Liver (tissue), 9 donors: Measurements from ENCODE around the gene ANKDD1B. TPM values are rescaled to one million over a fixed set of nuclear protein-coding genes. Genes with fewer than 3 reads are reported as not detected.

ENCODE experiments used
- DNase-seq: peaks from one replicate; pipeline ENCODE4 v3.0.0-alpha.2; 2017; ENCODE audit warnings: low spot score
- H3K27ac ChIP-seq, 2 donors: one replicate each; pipeline ENCODE4 v1.7.0; 2013; ENCODE audit warnings: inconsistent platforms in 2 of 2, low read length in 2 of 2, control low read depth in 1 of 2, low read depth in 1 of 2, mild to moderate bottlenecking in 1 of 2
- H3K27me3 ChIP-seq, 4 donors: one replicate each; pipeline versions ENCODE4 v1.6.1 to v1.7.0; 2013; ENCODE audit warnings: low read length in 3 of 4, inconsistent platforms in 1 of 4, mild to moderate bottlenecking in 1 of 4, moderate library complexity in 1 of 4; ENCODE audit not compliant: control insufficient read depth in 4 of 4, insufficient read depth in 4 of 4
- H3K36me3 ChIP-seq, 4 donors: one replicate each; pipeline versions ENCODE4 v1.6.1 to v1.7.0; 2013; ENCODE audit warnings: low read length in 3 of 4, mild to moderate bottlenecking in 3 of 4, low read depth in 1 of 4, moderate library complexity in 1 of 4; ENCODE audit not compliant: control insufficient read depth in 4 of 4, insufficient read depth in 3 of 4
- H3K4me1 ChIP-seq, 4 donors: one replicate each; pipeline versions ENCODE4 v1.6.1 to v1.7.0; 2013; ENCODE audit warnings: low read length in 3 of 4, mild to moderate bottlenecking in 3 of 4, moderate library complexity in 1 of 4; ENCODE audit not compliant: control insufficient read depth in 4 of 4, insufficient read depth in 4 of 4
- H3K4me3 ChIP-seq, 3 donors: one replicate each; pipeline versions ENCODE4 v1.6.1 to v1.7.0; 2013; ENCODE audit warnings: low read length in 3 of 3, control low read depth in 1 of 3, low read depth in 1 of 3, mild to moderate bottlenecking in 1 of 3
- H3K9ac ChIP-seq, 2 donors: one replicate each; pipeline ENCODE4 v1.7.0; 2013; ENCODE audit warnings: low read length in 2 of 2, mild to moderate bottlenecking in 2 of 2, moderate library complexity in 2 of 2, control low read depth in 1 of 2, low read depth in 1 of 2
- H3K9me3 ChIP-seq, 4 donors: one replicate each; pipeline versions ENCODE4 v1.6.1 to v1.7.0; 2013; ENCODE audit warnings: low read length in 3 of 4; ENCODE audit not compliant: control insufficient read depth in 4 of 4
- ATF3 ChIP-seq: IDR thresholded peaks from 2 replicates; pipeline ENCODE4 v1.6.1; 2016; ENCODE audit warnings: antibody characterized with exemption
- FOXA1 ChIP-seq: IDR thresholded peaks from 2 replicates; pipeline ENCODE4 v1.6.1; 2016; ENCODE audit warnings: antibody characterized with exemption
- FOXA2 ChIP-seq: IDR thresholded peaks from 2 replicates; pipeline ENCODE4 v1.6.1; 2016; ENCODE audit warnings: antibody characterized with exemption
- GABPA ChIP-seq, 2 donors: IDR thresholded peaks in 1 of 2; conservative IDR thresholded peaks in 1 of 2; 2 replicates each; pipeline ENCODE4 v1.6.1; 2016; ENCODE audit warnings: antibody characterized with exemption in 2 of 2, mild to moderate bottlenecking in 1 of 2, moderate library complexity in 1 of 2
- HNF4A ChIP-seq, 2 donors: conservative IDR thresholded peaks; 2 replicates each; pipeline ENCODE4 v1.6.1; 2016; ENCODE audit warnings: antibody characterized with exemption in 2 of 2, mild to moderate bottlenecking in 2 of 2
- HNF4G ChIP-seq: IDR thresholded peaks from 2 replicates; pipeline ENCODE4 v1.6.1; 2016; ENCODE audit warnings: antibody characterized with exemption
- NR2F2 ChIP-seq: IDR thresholded peaks from 2 replicates; pipeline ENCODE4 v1.6.1; 2016; ENCODE audit warnings: antibody characterized with exemption
- RAD21 ChIP-seq, 2 donors: IDR thresholded peaks; 2 replicates each; pipeline ENCODE4 v1.6.1; 2016; ENCODE audit warnings: antibody characterized with exemption in 2 of 2, mild to moderate bottlenecking in 2 of 2
- REST ChIP-seq: IDR thresholded peaks from 2 replicates; pipeline ENCODE4 v1.6.1; 2016; ENCODE audit warnings: antibody characterized with exemption, mild to moderate bottlenecking
- RXRA ChIP-seq, 2 donors: IDR thresholded peaks; 2 replicates each; pipeline ENCODE4 v1.6.1; 2017 to 2018; ENCODE audit warnings: antibody characterized with exemption in 2 of 2, mild to moderate bottlenecking in 1 of 2
- SP1 ChIP-seq: IDR thresholded peaks from 2 replicates; pipeline ENCODE4 v1.6.1; 2018; ENCODE audit warnings: antibody characterized with exemption, mild to moderate bottlenecking
- TAF1 ChIP-seq: conservative IDR thresholded peaks from 2 replicates; pipeline ENCODE4 v1.6.1; 2016; ENCODE audit warnings: antibody characterized with exemption, mild to moderate bottlenecking
- YY1 ChIP-seq: IDR thresholded peaks from 2 replicates; pipeline ENCODE4 v1.6.1; 2016; ENCODE audit warnings: antibody characterized with exemption, mild to moderate bottlenecking
- WGBS: extraction: QIAGEN DNeasy Blood & Tissue Kit; methylation state at CpG from one replicate; pipeline ENCODE4 v1.1.7; 2013; 5-methylcytosine and 5-hydroxymethylcytosine counted together
- polyA plus RNA-seq, 2 donors: library from polyadenylated mRNA; stranded (reverse) in 1 of 2; unstranded in 1 of 2; fragments of 200-250 nt in 1 of 2; fragments of >200 nt in 1 of 2; fragmentation: Nextera tagmentation in 1 of 2; extraction: Ambion mirVana in 1 of 2; gene quantifications; one replicate each; pipeline versions ENCODE4 v1.2.1 to v1.2.3, GENCODE V29; 2013 to 2015
- total RNA-seq, 2 donors: library from RNA; depleted of rRNA; stranded (reverse); fragments of >200 nt; gene quantifications; one replicate each; pipeline ENCODE4 v1.2.3, GENCODE V29; 2014
- TF ChIP-seq, protein P1 (sequence below): fragments of 150-350 bp; IDR thresholded peaks from 2 replicates; pipeline ENCODE4 v1.5.1; 2017; ENCODE audit warnings: improper control_type of control experiment, low read depth, low read length; ENCODE audit not compliant: missing input control
- TF ChIP-seq, protein P2 (sequence below): IDR thresholded peaks from 2 replicates; pipeline ENCODE4 v1.6.1; 2016; ENCODE audit warnings: antibody characterized with exemption
- donor health status: healthy.
- donor health status: healthy.
- donor health status: healthy.
- donor health status: healthy.
- donor health status: healthy.

The ANKDD1B gene
- total and polyA plus RNA-seq, 4 donors: 0.05 to 1.4 (median 0.52) TPM

- no peak overlapping the region for H3K9ac ChIP-seq
- peaks cover 4 to 12% (median 9%) of the 10 kb centered on the region in 4 donors for H3K36me3 ChIP-seq
- no peak for DNase-seq
- no peaks in the 10 kb centered on the region for H3K27me3 ChIP-seq
- no peak overlapping the region for H3K4me3 ChIP-seq
- H3K27ac ChIP-seq: no peak overlapping the region
- TF ChIP-seq HNF4A (conservative IDR thresholded peaks at IDR 0.05): no peak
- no peak for TF ChIP-seq FOXA2
- no peak for TF ChIP-seq RXRA (IDR thresholded peaks at IDR 0.05)
- TF ChIP-seq, protein P1, sequence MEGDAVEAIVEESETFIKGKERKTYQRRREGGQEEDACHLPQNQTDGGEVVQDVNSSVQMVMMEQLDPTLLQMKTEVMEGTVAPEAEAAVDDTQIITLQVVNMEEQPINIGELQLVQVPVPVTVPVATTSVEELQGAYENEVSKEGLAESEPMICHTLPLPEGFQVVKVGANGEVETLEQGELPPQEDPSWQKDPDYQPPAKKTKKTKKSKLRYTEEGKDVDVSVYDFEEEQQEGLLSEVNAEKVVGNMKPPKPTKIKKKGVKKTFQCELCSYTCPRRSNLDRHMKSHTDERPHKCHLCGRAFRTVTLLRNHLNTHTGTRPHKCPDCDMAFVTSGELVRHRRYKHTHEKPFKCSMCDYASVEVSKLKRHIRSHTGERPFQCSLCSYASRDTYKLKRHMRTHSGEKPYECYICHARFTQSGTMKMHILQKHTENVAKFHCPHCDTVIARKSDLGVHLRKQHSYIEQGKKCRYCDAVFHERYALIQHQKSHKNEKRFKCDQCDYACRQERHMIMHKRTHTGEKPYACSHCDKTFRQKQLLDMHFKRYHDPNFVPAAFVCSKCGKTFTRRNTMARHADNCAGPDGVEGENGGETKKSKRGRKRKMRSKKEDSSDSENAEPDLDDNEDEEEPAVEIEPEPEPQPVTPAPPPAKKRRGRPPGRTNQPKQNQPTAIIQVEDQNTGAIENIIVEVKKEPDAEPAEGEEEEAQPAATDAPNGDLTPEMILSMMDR: no peak
- no peak for TF ChIP-seq RAD21 (IDR thresholded peaks at IDR 0.05)
- TF ChIP-seq SP1: no peak
- no peak for TF ChIP-seq TAF1
- TF ChIP-seq HNF4G: no peak
- TF ChIP-seq YY1: no peak
- no peak for TF ChIP-seq ATF3
- TF ChIP-seq, protein P2, sequence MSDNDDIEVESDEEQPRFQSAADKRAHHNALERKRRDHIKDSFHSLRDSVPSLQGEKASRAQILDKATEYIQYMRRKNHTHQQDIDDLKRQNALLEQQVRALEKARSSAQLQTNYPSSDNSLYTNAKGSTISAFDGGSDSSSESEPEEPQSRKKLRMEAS: no peak
- 97% methylated on average over 4 of the region's 4 CpGs for WGBS
- H3K9me3 ChIP-seq: no peaks in the 10 kb centered on the region
- H3K4me1 ChIP-seq: no peaks in the 10 kb centered on the region
Measured at GRCh38 chr5:75701856-75702255, 90.6 kb downstream of the ANKDD1B start.

DNA sequence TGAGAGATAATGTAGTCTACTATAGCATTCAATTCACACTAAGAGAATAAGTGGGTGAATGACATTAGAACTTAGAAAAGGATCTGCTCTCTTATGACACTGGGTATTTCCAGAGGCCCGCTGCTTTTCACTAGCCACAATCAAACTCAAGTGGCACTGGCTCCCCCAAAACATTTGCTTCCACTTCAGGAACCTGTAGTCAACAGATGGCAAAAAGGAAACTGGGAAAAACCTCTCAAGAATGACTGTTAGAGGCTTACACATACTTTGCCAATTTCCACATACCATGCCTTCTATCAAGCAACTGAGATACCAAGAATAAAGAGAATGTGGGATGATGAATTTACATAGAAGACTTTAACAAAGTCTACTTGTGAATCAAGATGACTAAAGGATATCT, 94.8 kb downstream of the ANKDD1B start:
- Histone ChIP-seq H3K27me3 (no peaks in the 10 kb centered on the region), H3K4me1 (no peaks in the 10 kb centered on the region), H3K9ac (no peak overlapping the region), H3K27ac (no peak overlapping the region), H3K4me3 (no peak overlapping the region), H3K36me3 (peaks cover 4 to 22% (median 9%) of the 10 kb centered on the region in 4 donors), H3K9me3 (no peaks in the 10 kb centered on the region)
- DNase-seq: no peak
- WGBS: 94% methylated on average over 1 of the region's 1 CpG
- no peak for TF ChIP-seq GABPA (IDR thresholded peaks at IDR 0.05 in 1 of 2, conservative IDR thresholded peaks at IDR 0.05 in 1 of 2)
- no peak for TF ChIP-seq NR2F2
- TF ChIP-seq YY1: no peak
- TF ChIP-seq FOXA2: no peak
- TF ChIP-seq FOXA1: no peak
- no peak for TF ChIP-seq HNF4G
- no peak for TF ChIP-seq REST
